HCT116 (cell line): ENCODE data around the gene ACMSD. TPM values are rescaled to one million over a fixed set of nuclear protein-coding genes. Genes with fewer than 3 reads are reported as not detected.

ENCODE experiments used
- ATAC-seq: fragments of 200-7000 bp; cut with Tn5 transposase; 2 replicates; pipeline ENCODE4 v1.9.1; 2020; ENCODE audit warnings: mild to moderate bottlenecking, moderate library complexity
- BruUV-seq: library from RNA; stranded (reverse); fragments of 400-500 nt; replicated peaks from 2 replicates; lab custom pipeline; 2021; lab: Mats Ljungman, UMichigan
- CTCF ChIA-PET: fragments of 300-600 bp; sonication (Branson Sonifier 250); formaldehyde crosslinking; loops from one replicate; lab custom pipeline; 2021; ENCODE audit warnings: antibody characterized with exemption; lab: Charles Lee
- POLR2A ChIA-PET: fragments of 300-600, 350-600 bp; sonication (Branson Sonifier 250); formaldehyde crosslinking; loops from one replicate; lab custom pipeline; 2021; ENCODE audit warnings: antibody characterized with exemption; lab: Charles Lee
- RAD21 ChIA-PET, 2 experiments: fragments of 300-600 bp; sonication (Branson Sonifier 250); formaldehyde crosslinking; loops; one replicate each; lab custom pipeline; 2023; ENCODE audit warnings: low total read pairs in 2 of 2; ENCODE audit not compliant: uncharacterized antibody in 2 of 2, unreplicated experiment in 2 of 2, low non-redundant PET in 1 of 2; lab: Charles Lee
- DNase-seq: peaks from one replicate; pipeline ENCODE4 v3.0.0-alpha.2; 2010; ENCODE audit warnings: low read depth, low spot score
- H2AFZ ChIP-seq: fragments of 200-600 bp; shearing (Covaris generic), sonication (generic); 2 replicates; pipeline ENCODE4 v1.6.1; 2017; ENCODE audit warnings: low read depth, mixed run types, mixed read lengths, antibody characterized with exemption, low read length; ENCODE audit not compliant: poor library complexity, severe bottlenecking
- H3K27ac ChIP-seq: 2 replicates; pipeline ENCODE4 v1.5.1; 2012; ENCODE audit warnings: low read depth, low read length
- H3K27me3 ChIP-seq: fragments of 200-600 bp; sonication (generic); 2 replicates; pipeline ENCODE4 v1.6.1; 2016; ENCODE audit warnings: mixed run types, low read length, mixed read lengths; ENCODE audit not compliant: insufficient read depth
- H3K36me3 ChIP-seq, 2 experiments: fragments of 200-500 bp in 1 of 2; fragments of 200-600 bp in 1 of 2; sonication (Bioruptor generic) in 1 of 2; sonication (generic) in 1 of 2; 2 replicates each; pipeline versions ENCODE4 v1.5.1 to v1.6.1; 2014 to 2016; ENCODE audit warnings: low read length in 2 of 2, inconsistent platforms in 1 of 2, mixed read lengths in 1 of 2, mixed run types in 1 of 2; ENCODE audit not compliant: insufficient read depth in 2 of 2, control insufficient read depth in 1 of 2
- H3K4me1 ChIP-seq, 2 experiments: fragments of 200-600 bp in 1 of 2; sonication (generic) in 1 of 2; 2 replicates each; pipeline versions ENCODE4 v1.5.1 to v1.6.1; 2012 to 2017; ENCODE audit warnings: low read length in 2 of 2, inconsistent platforms in 1 of 2, mild to moderate bottlenecking in 1 of 2, mixed read lengths in 1 of 2, mixed run types in 1 of 2, moderate library complexity in 1 of 2; ENCODE audit not compliant: insufficient read depth in 2 of 2, control insufficient read depth in 1 of 2
- H3K4me2 ChIP-seq: fragments of 200-600 bp; sonication (generic); 2 replicates; pipeline ENCODE4 v1.6.1; 2017; ENCODE audit warnings: mixed run types, low read length, mixed read lengths
- H3K4me3 ChIP-seq, 2 experiments: fragments of 200-600 bp in 1 of 2; sonication (generic) in 1 of 2; replicated peaks in 1 of 2; 2 replicates each; pipeline ENCODE4 v1.5.1; 2011 to 2016; ENCODE audit warnings: low read length in 2 of 2, control low read depth in 1 of 2, low read depth in 1 of 2, mild to moderate bottlenecking in 1 of 2, mixed read lengths in 1 of 2, mixed run types in 1 of 2
- H3K79me2 ChIP-seq: fragments of 200-600 bp; sonication (generic); 2 replicates; pipeline ENCODE4 v1.6.1; 2017; ENCODE audit warnings: mild to moderate bottlenecking, mixed run types, low read length, moderate library complexity, mixed read lengths; ENCODE audit not compliant: insufficient read depth
- H3K9ac ChIP-seq: fragments of 200-600 bp; sonication (generic); 2 replicates; pipeline ENCODE4 v1.6.1; 2016; ENCODE audit warnings: low read length, mixed read lengths
- H3K9me2 ChIP-seq: fragments of 200-600 bp; sonication (generic), shearing (Covaris generic); 2 replicates; pipeline ENCODE4 v1.6.1; 2017; ENCODE audit warnings: mixed run types, mild to moderate bottlenecking, moderate library complexity; ENCODE audit not compliant: insufficient read depth
- H3K9me3 ChIP-seq, 2 experiments: fragments of 200-500 bp in 1 of 2; fragments of 200-600 bp in 1 of 2; sonication (Bioruptor generic) in 1 of 2; sonication (generic) in 1 of 2; 2 replicates each; pipeline ENCODE4 v1.6.1; 2014 to 2017; ENCODE audit warnings: low read length in 2 of 2, mixed read lengths in 2 of 2, inconsistent platforms in 1 of 2, low read depth in 1 of 2, mild to moderate bottlenecking in 1 of 2, mixed run types in 1 of 2, moderate library complexity in 1 of 2; ENCODE audit not compliant: control insufficient read depth in 1 of 2, insufficient read depth in 1 of 2
- H4K20me1 ChIP-seq: fragments of 200-600 bp; sonication (generic), shearing (Covaris generic); 2 replicates; pipeline ENCODE4 v1.6.1; 2017; ENCODE audit warnings: mixed run types, mild to moderate bottlenecking, moderate library complexity; ENCODE audit not compliant: insufficient read depth
- CBX3 ChIP-seq: IDR thresholded peaks from 2 replicates; pipeline ENCODE4 v1.6.1; 2012; ENCODE audit warnings: low read depth
- CEBPB ChIP-seq: IDR thresholded peaks from 2 replicates; pipeline ENCODE4 v1.6.1; 2012; ENCODE audit warnings: low read depth
- EGR1 ChIP-seq: IDR thresholded peaks from 2 replicates; pipeline ENCODE4 v1.6.1; 2012; ENCODE audit warnings: low read depth
- ELF1 ChIP-seq: IDR thresholded peaks from 2 replicates; pipeline ENCODE4 v1.6.1; 2012; ENCODE audit warnings: low read depth, borderline replicate concordance
- EZH2 ChIP-seq: fragments of 200-600 bp; sonication (generic); IDR thresholded peaks from 2 replicates; pipeline ENCODE4 v1.6.1; 2017; ENCODE audit warnings: antibody characterized with exemption, mixed run types
- FOSL1 ChIP-seq: IDR thresholded peaks from 2 replicates; pipeline ENCODE4 v1.6.1; 2012; ENCODE audit warnings: low read depth
- JUND ChIP-seq: IDR thresholded peaks from 2 replicates; pipeline ENCODE4 v1.6.1; 2012
- RAD21 ChIP-seq: IDR thresholded peaks from 2 replicates; pipeline ENCODE4 v1.6.1; 2012; ENCODE audit warnings: low read depth, mild to moderate bottlenecking
- SIN3A ChIP-seq: IDR thresholded peaks from 2 replicates; pipeline ENCODE4 v1.6.1; 2012; ENCODE audit warnings: low read depth
- SP1 ChIP-seq: IDR thresholded peaks from 2 replicates; pipeline ENCODE4 v1.6.1; 2012; ENCODE audit warnings: low read depth
- SRF ChIP-seq: IDR thresholded peaks from 2 replicates; pipeline ENCODE4 v1.6.1; 2012; ENCODE audit warnings: low read depth
- TCF7L2 ChIP-seq: IDR thresholded peaks from 2 replicates; pipeline ENCODE4 v1.7.0; 2011; ENCODE audit warnings: borderline replicate concordance, inconsistent platforms; ENCODE audit not compliant: insufficient read depth, insufficient read length; ENCODE audit errors: extremely low read depth
- YY1 ChIP-seq: IDR thresholded peaks from 2 replicates; pipeline ENCODE4 v1.6.1; 2011; ENCODE audit warnings: low read length, low read depth, moderate library complexity, mild to moderate bottlenecking; ENCODE audit not compliant: insufficient replicate concordance; ENCODE audit errors: extremely low read depth
- ZFX ChIP-seq: fragments of 450-650 bp; IDR thresholded peaks from 2 replicates; pipeline ENCODE4 v1.6.1; 2017
- ZNF274 ChIP-seq: fragments of 200-500 bp; sonication (Bioruptor generic); IDR thresholded peaks from 2 replicates; pipeline ENCODE4 v1.6.1; 2014; ENCODE audit warnings: mild to moderate bottlenecking, low read depth, low read length, inconsistent platforms
- intact Hi-C: fragments of 100-400 bp; cut with micrococcal nuclease; formaldehyde crosslinking; loops from 2 replicates; pipeline ENCODE4 v1.10.0; 2022
- total RNA-seq: library from RNA; stranded (reverse); gene quantifications from one replicate; pipeline ENCODE4 v1.2.1, GENCODE V29; 2021; ENCODE audit not compliant: unreplicated experiment
- TF ChIP-seq, protein P1 (sequence below): IDR thresholded peaks from 2 replicates; pipeline ENCODE4 v1.6.1; 2012
- TF ChIP-seq, protein P2 (sequence below): IDR thresholded peaks from 2 replicates; pipeline ENCODE4 v1.6.1; 2012; ENCODE audit warnings: low read depth
- TF ChIP-seq, protein P3 (sequence below): IDR thresholded peaks from 2 replicates; pipeline ENCODE4 v1.6.1; 2011; ENCODE audit warnings: mild to moderate bottlenecking, low read length, moderate library complexity; ENCODE audit not compliant: insufficient replicate concordance; ENCODE audit errors: extremely low read depth

Gene ACMSD
- total RNA-seq, 1 experiment from 2014 or later, result not detected

DNA sequence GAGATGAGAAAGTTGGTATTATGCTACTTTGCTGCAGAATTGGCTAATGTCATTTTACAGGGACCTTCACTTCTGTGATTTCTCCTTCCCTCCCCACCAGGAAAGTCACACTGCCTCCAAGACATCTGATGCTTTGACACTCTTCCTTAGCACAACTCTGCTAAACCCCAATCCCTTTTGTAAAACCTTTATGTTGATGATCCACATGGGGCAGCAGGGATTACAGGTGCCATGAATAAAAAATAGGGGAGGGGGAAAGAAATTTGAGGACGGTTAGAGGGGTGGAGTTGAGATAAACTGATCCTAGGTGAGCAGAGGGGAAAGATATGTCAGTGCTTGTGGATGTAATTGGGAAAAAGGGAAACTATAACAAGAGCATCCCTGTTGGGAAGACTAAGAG, 106.6 kb downstream of the ACMSD start:
- RAD21 ChIA-PET, result no interaction called here
- no TSS peak for BruUV-seq
- no peak overlapping the region for H2AFZ ChIP-seq
- CTCF ChIA-PET, result no interaction called here
- ATAC-seq, result no peak
- intact Hi-C loops, result no loop called here
- POLR2A ChIA-PET, result no interaction called here
- no peaks in the 10 kb centered on the region for H3K9me2 ChIP-seq
- TF ChIP-seq EGR1 (no peak), ZNF274 (no peak)
- TF ChIP-seq, all 23 proteins: peak for 0
- Histone ChIP-seq H3K4me1 (no peaks in the 10 kb centered on the region), H3K27ac (no peak overlapping the region), H3K79me2 (peaks cover 80% of the 10 kb centered on the region), H3K9ac (no peak overlapping the region), H4K20me1 (0 out of 2 replicates have a peak, but pooled peaks cover 5% of the 10 kb centered on the region), H3K4me2 (no peak overlapping the region), H3K4me3 (no peak overlapping the region), H3K27me3 (no peaks in the 10 kb centered on the region), H3K9me3 (no peaks in the 10 kb centered on the region), H3K36me3 (peaks cover 23 to 33% of the 10 kb centered on the region in 2 experiments)
- no peak for DNase-seq

DNA sequence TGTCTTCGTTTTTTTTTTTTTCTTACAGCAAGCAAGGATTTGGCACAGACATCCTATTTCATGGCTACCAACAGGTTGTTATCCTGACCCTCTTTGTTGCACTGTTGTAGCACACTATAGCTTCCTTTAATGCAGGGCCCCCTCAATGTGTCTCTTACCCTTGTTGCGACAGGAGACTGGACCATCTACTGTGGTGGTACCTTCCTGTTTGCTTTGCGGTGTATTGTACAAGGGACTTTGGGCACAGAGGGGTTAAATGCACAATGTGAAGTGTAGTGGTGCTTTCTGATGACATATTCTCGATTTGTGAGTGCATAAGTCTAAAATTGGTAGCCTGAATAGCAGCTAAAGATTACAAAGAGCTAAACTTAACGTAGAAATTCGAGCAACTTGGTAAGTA, 107.7 kb downstream of the ACMSD start:
- H2AFZ ChIP-seq, result no peak overlapping the region
- peaks cover 16 to 37% of the 10 kb centered on the region in 2 experiments for H3K36me3 ChIP-seq
- H3K9ac ChIP-seq, result no peak overlapping the region
- peaks cover 80% of the 10 kb centered on the region for H3K79me2 ChIP-seq
- ATAC-seq (no peak), DNase-seq (no peak)
- no peak overlapping the region for H3K4me3 ChIP-seq
- intact Hi-C loops, result no loop called here
- ChIA-PET CTCF (no interaction called here), RAD21 (no interaction called here), POLR2A (no interaction called here)
- H3K4me1 ChIP-seq, result no peaks in the 10 kb centered on the region
- no peak overlapping the region for H3K4me2 ChIP-seq
- H4K20me1 ChIP-seq, result 0 out of 2 replicates have a peak, but pooled peaks cover 5% of the 10 kb centered on the region
- no peak overlapping the region for H3K27ac ChIP-seq
- no peaks in the 10 kb centered on the region for H3K27me3 ChIP-seq
- no TSS peak for BruUV-seq
- H3K9me3 ChIP-seq, result no peaks in the 10 kb centered on the region
- H3K9me2 ChIP-seq, result no peaks in the 10 kb centered on the region
- TF ChIP-seq, protein P1, sequence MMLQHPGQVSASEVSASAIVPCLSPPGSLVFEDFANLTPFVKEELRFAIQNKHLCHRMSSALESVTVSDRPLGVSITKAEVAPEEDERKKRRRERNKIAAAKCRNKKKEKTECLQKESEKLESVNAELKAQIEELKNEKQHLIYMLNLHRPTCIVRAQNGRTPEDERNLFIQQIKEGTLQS, result no peak
- TF ChIP-seq FOSL1 (no peak), CEBPB (no peak), RAD21 (no peak), TCF7L2 (no peak), SRF (no peak), ZNF274 (no peak), YY1 (no peak), ELF1 (no peak), CBX3 (no peak), EZH2 (no peak), JUND (no peak), SIN3A (no peak), SP1 (no peak), ZFX (no peak)
- TF ChIP-seq, protein P2, sequence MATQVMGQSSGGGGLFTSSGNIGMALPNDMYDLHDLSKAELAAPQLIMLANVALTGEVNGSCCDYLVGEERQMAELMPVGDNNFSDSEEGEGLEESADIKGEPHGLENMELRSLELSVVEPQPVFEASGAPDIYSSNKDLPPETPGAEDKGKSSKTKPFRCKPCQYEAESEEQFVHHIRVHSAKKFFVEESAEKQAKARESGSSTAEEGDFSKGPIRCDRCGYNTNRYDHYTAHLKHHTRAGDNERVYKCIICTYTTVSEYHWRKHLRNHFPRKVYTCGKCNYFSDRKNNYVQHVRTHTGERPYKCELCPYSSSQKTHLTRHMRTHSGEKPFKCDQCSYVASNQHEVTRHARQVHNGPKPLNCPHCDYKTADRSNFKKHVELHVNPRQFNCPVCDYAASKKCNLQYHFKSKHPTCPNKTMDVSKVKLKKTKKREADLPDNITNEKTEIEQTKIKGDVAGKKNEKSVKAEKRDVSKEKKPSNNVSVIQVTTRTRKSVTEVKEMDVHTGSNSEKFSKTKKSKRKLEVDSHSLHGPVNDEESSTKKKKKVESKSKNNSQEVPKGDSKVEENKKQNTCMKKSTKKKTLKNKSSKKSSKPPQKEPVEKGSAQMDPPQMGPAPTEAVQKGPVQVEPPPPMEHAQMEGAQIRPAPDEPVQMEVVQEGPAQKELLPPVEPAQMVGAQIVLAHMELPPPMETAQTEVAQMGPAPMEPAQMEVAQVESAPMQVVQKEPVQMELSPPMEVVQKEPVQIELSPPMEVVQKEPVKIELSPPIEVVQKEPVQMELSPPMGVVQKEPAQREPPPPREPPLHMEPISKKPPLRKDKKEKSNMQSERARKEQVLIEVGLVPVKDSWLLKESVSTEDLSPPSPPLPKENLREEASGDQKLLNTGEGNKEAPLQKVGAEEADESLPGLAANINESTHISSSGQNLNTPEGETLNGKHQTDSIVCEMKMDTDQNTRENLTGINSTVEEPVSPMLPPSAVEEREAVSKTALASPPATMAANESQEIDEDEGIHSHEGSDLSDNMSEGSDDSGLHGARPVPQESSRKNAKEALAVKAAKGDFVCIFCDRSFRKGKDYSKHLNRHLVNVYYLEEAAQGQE, result no peak
- TF ChIP-seq, protein P3, sequence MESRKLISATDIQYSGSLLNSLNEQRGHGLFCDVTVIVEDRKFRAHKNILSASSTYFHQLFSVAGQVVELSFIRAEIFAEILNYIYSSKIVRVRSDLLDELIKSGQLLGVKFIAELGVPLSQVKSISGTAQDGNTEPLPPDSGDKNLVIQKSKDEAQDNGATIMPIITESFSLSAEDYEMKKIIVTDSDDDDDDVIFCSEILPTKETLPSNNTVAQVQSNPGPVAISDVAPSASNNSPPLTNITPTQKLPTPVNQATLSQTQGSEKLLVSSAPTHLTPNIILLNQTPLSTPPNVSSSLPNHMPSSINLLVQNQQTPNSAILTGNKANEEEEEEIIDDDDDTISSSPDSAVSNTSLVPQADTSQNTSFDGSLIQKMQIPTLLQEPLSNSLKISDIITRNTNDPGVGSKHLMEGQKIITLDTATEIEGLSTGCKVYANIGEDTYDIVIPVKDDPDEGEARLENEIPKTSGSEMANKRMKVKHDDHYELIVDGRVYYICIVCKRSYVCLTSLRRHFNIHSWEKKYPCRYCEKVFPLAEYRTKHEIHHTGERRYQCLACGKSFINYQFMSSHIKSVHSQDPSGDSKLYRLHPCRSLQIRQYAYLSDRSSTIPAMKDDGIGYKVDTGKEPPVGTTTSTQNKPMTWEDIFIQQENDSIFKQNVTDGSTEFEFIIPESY, result no peak
